Heart right ventricle (tissue), 16 donors: ENCODE measurements around the gene SUMO3. TPM values are rescaled to one million over a fixed set of nuclear protein-coding genes. Genes with fewer than 3 reads are reported as not detected.

Experiments
- ATAC-seq, 8 donors: fragments of 200-7000 bp; cut with Tn5 transposase; one replicate each; pipeline ENCODE4 v1.9.1; 2020; ENCODE audit warnings: mild to moderate bottlenecking in 8 of 8, moderate library complexity in 8 of 8, moderate number of reproducible peaks in 1 of 8
- DNase-seq, 2 donors: peaks; one replicate each; pipeline ENCODE4 v3.0.0-alpha.2; 2020
- H3K27ac ChIP-seq, 10 donors: fragments of 200-600 bp; sonication (generic) in 2 of 10; one replicate each; pipeline versions ENCODE4 v1.5.0 to v1.8.0; 2020 to 2022; ENCODE audit warnings: mild to moderate bottlenecking in 3 of 10
- H3K27me3 ChIP-seq, 7 donors: fragments of 200-600 bp; one replicate each; pipeline ENCODE4 v1.8.0; 2021 to 2022; ENCODE audit warnings: mild to moderate bottlenecking in 2 of 7
- H3K36me3 ChIP-seq, 9 donors: fragments of 200-600 bp; sonication (generic) in 1 of 9; one replicate each; pipeline versions ENCODE4 v1.5.0 to v1.8.0; 2020 to 2022; ENCODE audit warnings: mild to moderate bottlenecking in 2 of 9
- H3K4me1 ChIP-seq, 9 donors: fragments of 200-600 bp; sonication (generic) in 1 of 9; one replicate each; pipeline versions ENCODE4 v1.5.0 to v1.8.0; 2020 to 2022; ENCODE audit warnings: mild to moderate bottlenecking in 4 of 9
- H3K4me3 ChIP-seq, 10 donors: fragments of 200-600 bp; sonication (generic) in 2 of 10; one replicate each; pipeline versions ENCODE4 v1.5.0 to v1.8.0; 2020 to 2022; ENCODE audit warnings: mild to moderate bottlenecking in 7 of 10, moderate library complexity in 2 of 10
- H3K9me3 ChIP-seq, 11 donors: fragments of 200-600 bp in 10 of 11; sonication (generic) in 2 of 11; one replicate each; pipeline versions ENCODE4 v1.5.0 to v1.8.0; 2013 to 2022; ENCODE audit warnings: mild to moderate bottlenecking in 2 of 11, control low read depth in 1 of 11, moderate library complexity in 1 of 11
- WGBS, 2 donors: extraction: QIAGEN DNeasy Blood & Tissue Kit; methylation state at CpG; one replicate each; pipeline ENCODE4 v1.1.7; 2013; ENCODE audit warnings: inconsistent platforms in 1 of 2; 5-methylcytosine and 5-hydroxymethylcytosine counted together
- intact Hi-C, 10 donors: fragments of 100-400 bp; cut with DNase I; formaldehyde crosslinking; loops; one replicate each; pipeline versions ENCODE4 v1.11.1 to v1.14.2; 2022
- polyA plus RNA-seq, 2 donors: library from polyadenylated mRNA; stranded (reverse); fragments of 200-250 nt; gene quantifications; one replicate each; pipeline ENCODE4 v1.2.3, GENCODE V29; 2013
- total RNA-seq, 10 donors: library from RNA; stranded (reverse); fragmentation: NEBNext Ultra II Directional in 3 of 10; extraction: Animal tissue kit (Norgen Biotek cat#: 25700) in 3 of 10; gene quantifications; one replicate each; pipeline versions ENCODE4 v1.2.1 to v1.2.4, GENCODE V29; 2021 to 2023
- TF ChIP-seq, protein P1 (sequence below), 9 donors: fragments of 200-600 bp; sonication (generic) in 2 of 9; IDR thresholded peaks; one replicate each; pipeline versions ENCODE4 v1.5.0 to v1.8.0; 2021 to 2022; ENCODE audit warnings: antibody characterized with exemption in 9 of 9, mild to moderate bottlenecking in 5 of 9, moderate library complexity in 1 of 9
- donor health status: Arrhythmogenic right ventricular cardiomyopathy.
- donor health status: ischemic (EF 13 %, LVEDD 7.1; RV severe dilation, severe dysfunction).
- donor health status: healthy with polysubstance abuse.
- donor health status: DM: no; HTN: yes; CAD: no.
- donor health status: DM: no; HTN: no; CAD: no.
- donor health status: ischemic (EF 25% LVEDD 6.9; RV normal size, moderate dysfunction).
- donor health status: ischemic (EF 25% LVEDD 5.7; RV mildly dilated, moderate dysfunction).
- donor health status: healthy.
- donor health status: DM: yes; HTN: yes; CAD: no.
- donor health status: Ischemic cardiomyopathy.
- donor health status: ischemic (EF 35%, LVEDD 5.7; RV mildly dilated, moderate dysfunction).
- donor health status: nonischemic (EF 11% LVEDD 7.7; RV severe dilation, severe dysfunction).
- donor health status: DM: yes; HTN: yes; CAD: no.
- donor health status: PGD.
- donor health status: ischemic (EF 29% LVEDD 5.4; RV normal size, mild dysfunction).
- donor health status: nonischemic (EF 23%, LVEDD 6.1; RV moderate dilation, normal function).

Gene SUMO3
- total and polyA plus RNA-seq, 12 donors, result 14.9 to 80.9 (median 70.5) TPM

DNA sequence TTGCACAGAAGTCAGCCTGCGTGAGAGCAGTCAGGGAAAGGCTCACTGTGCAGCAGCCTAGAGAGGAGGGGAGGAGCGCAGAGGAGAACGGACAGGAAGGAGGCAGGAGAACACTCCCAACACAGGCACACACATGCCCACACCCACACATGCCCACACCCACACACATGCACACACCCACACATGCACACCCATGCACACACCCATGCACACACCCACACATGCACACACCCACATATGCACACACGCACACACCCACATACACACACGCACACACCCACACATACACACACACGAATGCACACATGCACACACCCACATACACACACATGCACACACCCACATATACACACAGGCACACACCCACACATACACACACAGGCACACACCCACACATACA is 7.1 kb downstream of the SUMO3 start:
- no peak for DNase-seq
- Histone ChIP-seq H3K27me3 (no peaks in the 10 kb centered on the region), H3K36me3 (peaks cover 0 to 80% (median 40%) of the 10 kb centered on the region in 9 donors), H3K4me1 (peaks cover 0 to 21% (median 5%) of the 10 kb centered on the region in 9 donors), H3K4me3 (no peak overlapping the region), H3K9me3 (no peaks in the 10 kb centered on the region), H3K27ac (no peak overlapping the region)
- no peak for ATAC-seq
- intact Hi-C loops, result loop anchor here in 4 of 10 donors (5.0 to 10.0 kb wide), 4 partner anchors 52 to 447 kb away; no protein-coding TSS in a partner anchor
- TF ChIP-seq, protein P1, sequence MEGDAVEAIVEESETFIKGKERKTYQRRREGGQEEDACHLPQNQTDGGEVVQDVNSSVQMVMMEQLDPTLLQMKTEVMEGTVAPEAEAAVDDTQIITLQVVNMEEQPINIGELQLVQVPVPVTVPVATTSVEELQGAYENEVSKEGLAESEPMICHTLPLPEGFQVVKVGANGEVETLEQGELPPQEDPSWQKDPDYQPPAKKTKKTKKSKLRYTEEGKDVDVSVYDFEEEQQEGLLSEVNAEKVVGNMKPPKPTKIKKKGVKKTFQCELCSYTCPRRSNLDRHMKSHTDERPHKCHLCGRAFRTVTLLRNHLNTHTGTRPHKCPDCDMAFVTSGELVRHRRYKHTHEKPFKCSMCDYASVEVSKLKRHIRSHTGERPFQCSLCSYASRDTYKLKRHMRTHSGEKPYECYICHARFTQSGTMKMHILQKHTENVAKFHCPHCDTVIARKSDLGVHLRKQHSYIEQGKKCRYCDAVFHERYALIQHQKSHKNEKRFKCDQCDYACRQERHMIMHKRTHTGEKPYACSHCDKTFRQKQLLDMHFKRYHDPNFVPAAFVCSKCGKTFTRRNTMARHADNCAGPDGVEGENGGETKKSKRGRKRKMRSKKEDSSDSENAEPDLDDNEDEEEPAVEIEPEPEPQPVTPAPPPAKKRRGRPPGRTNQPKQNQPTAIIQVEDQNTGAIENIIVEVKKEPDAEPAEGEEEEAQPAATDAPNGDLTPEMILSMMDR (IDR thresholded peaks at IDR 0.05), result no peak
- 89 to 93% methylated on average over 4 to 6 of the region's 6 CpGs for WGBS, 2 donors

DNA sequence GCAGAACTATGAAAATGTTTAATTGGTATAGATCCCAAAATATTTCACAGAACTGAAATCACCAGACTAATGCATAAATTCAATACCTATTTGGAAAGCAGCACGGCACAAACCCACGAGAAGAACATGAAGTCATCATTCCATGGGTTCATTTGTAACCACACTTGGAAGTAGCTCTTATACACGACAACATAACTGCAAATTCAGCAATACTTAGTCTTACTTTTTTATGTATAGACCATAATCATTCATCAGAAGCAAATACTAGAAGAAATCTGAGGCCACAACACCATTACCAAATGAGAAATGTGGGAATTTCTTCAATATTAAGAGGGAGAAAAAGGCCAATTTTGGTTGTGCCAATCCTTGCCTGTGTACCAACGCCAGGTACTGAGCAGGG is 12.0 kb downstream of the SUMO3 start:
- Histone ChIP-seq H3K27me3 (no peaks in the 10 kb centered on the region), H3K9me3 (no peaks in the 10 kb centered on the region), H3K4me1 (peaks cover 3 to 27% (median 13%) of the 10 kb centered on the region in 9 donors), H3K27ac (no peak overlapping the region), H3K36me3 (peaks cover 0 to 67% (median 36%) of the 10 kb centered on the region in 9 donors), H3K4me3 (no peak overlapping the region)
- ATAC-seq, result no peak
- 90 to 95% methylated on average over 4 of the region's 4 CpGs for WGBS, 2 donors
- DNase-seq, result no peak
- intact Hi-C loops, result loop anchor here in 3 of 10 donors (10.0 kb wide), 2 partner anchors 129 to 329 kb away; no protein-coding TSS in a partner anchor
- TF ChIP-seq, protein P1 (IDR thresholded peaks at IDR 0.05), result no peak

DNA sequence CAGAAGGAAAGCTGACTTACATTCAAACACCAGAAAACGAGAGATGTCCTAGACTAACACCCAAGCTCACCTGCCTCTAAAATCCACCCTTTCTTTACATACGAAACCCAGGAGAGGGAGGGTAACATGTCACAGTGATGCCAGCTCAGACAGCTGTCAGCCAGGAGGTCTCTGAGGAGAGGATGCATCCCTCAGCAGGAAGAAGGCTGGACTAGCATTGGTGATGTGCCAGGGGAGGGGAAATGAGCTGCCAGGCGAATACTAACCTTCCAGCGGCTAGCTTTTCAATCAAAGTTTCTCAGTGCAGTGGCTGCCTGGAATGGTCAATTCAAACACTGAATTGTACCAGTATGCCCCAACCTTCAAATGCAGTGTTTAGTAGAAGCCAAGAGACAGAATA is 12.6 kb downstream of the SUMO3 start:
- DNase-seq, result no peak
- Histone ChIP-seq H3K36me3 (peaks cover 0 to 64% (median 36%) of the 10 kb centered on the region in 9 donors), H3K27ac (no peak overlapping the region), H3K27me3 (no peaks in the 10 kb centered on the region), H3K4me3 (no peak overlapping the region), H3K4me1 (peaks cover 3 to 33% (median 19%) of the 10 kb centered on the region in 9 donors), H3K9me3 (no peaks in the 10 kb centered on the region)
- 73 to 81% methylated on average over 4 of the region's 4 CpGs for WGBS, 2 donors
- no peak for ATAC-seq
- TF ChIP-seq, protein P1 (IDR thresholded peaks at IDR 0.05), result no peak
- intact Hi-C loops, result loop anchor here in 3 of 10 donors (10.0 kb wide), 2 partner anchors 130 to 330 kb away; no protein-coding TSS in a partner anchor

DNA sequence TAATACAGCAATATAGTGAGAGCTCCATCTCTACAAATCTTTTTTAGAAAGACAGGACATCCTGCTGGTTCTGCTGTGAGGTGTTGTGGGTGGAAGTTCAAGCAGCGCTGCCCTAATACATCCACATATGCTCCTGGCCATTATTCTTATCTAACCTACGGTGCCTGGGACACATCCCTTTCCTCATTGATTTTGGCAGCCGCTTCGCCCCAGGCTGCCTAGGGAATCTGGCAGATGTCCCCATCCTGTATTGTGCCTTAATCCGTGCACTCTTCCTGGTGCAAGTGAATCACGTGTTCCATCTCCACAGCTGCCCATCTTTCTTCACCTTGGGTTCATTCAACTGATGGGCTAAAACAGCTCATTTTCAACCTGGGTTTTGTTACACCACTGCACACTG is 13.1 kb downstream of the SUMO3 start:
- peaks cover 3 to 38% (median 24%) of the 10 kb centered on the region in 9 donors for H3K4me1 ChIP-seq
- TF ChIP-seq, protein P1 (IDR thresholded peaks at IDR 0.05), result no peak
- no peak for DNase-seq
- H3K27ac ChIP-seq, result no peak overlapping the region
- H3K4me3 ChIP-seq, result no peak overlapping the region
- H3K9me3 ChIP-seq, result no peaks in the 10 kb centered on the region
- peak in 1 of 8 donors; percentile 15 for ATAC-seq
- 53 to 57% methylated on average over 6 of the region's 6 CpGs for WGBS, 2 donors
- H3K27me3 ChIP-seq, result no peaks in the 10 kb centered on the region
- H3K36me3 ChIP-seq, result peaks cover 0 to 59% (median 36%) of the 10 kb centered on the region in 9 donors
- intact Hi-C loops, result loop anchor here in 7 of 10 donors (5.0 to 10.0 kb wide), 6 partner anchors 43 to 330 kb away; partner anchors contain the start of gene PTTG1IP (in 4 of the 7)
